Activated T-cell treated with anti-CD3 and anti-CD28 coated beads, Interleukin-2, amount 50 U/mL, for 1 hour (primary cell): ENCODE results near the gene PARP4.
"Not testable (repeated sequence)": the region's sequence is repeated elsewhere in the genome, so short reads cannot be mapped to it uniquely, and the experiment has no call there.

Experiments
- DNase-seq: peaks from one replicate; pipeline ENCODE4 v3.0.0-alpha.2; 2020

Gene PARP4

GRCh38 chr13:24512197-24512907 is at the start of gene PARP4:
Gene PARP4 (minus strand): TSS chr13:24512778. CDS start chr13:24503776, 9,002 bp downstream.
- peak; percentile 73 for DNase-seq

- not testable (repeated sequence) for DNase-seq
Observed at GRCh38 chr13:24560579-24561187, 48.1 kb upstream of the PARP4 start.

GRCh38 chr13:24559431-24560218 is 47.0 kb upstream of the PARP4 start:
- DNase-seq = not testable (repeated sequence)

GRCh38 chr13:24557081-24557480 is 44.5 kb upstream of the PARP4 start:
- DNase-seq = no peak

DNA sequence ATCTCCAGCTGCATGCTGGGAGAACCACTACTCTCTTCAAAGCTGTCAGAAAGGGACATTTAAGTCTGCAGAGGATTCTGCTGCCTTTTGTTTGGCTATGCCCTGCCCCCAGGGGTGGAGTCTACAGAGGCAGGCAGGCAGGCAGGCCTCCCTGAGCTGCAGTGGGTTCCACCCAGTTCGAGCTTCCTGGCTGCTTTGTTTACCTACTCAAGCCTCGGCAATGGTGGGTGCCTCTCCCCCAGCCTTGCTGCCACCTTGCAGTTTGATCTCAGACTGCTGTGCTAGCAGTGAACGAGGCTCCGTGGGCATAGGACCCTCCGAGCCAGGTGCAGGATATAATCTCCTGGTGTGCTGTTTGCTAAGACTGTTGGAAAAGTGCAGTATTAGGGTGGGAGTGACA is 41.3 kb upstream of the PARP4 start:
- DNase-seq = not testable (repeated sequence)

- DNase-seq = peak; percentile 38
Observed at GRCh38 chr13:24541476-24542352, 29.1 kb upstream of the PARP4 start.

DNA sequence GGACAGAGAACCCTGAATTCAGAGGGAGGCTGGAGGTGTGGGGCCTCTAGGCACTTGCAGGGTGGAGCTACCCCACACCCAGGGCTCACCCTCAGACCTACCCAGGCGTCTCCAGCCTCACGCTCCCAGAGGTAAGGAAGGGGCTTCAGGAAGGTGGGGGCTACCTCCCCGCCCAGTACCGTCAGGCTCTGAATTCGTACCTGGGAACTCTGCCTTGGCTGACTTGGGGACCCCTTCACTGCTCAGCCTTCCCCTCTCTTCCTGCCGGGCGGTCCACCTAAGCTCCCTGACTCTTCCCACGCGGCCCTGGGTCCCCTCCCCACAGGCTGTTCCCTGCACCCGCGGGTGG is 28.5 kb upstream of the PARP4 start:
- no peak for DNase-seq

GRCh38 chr13:24540236-24541126 is 27.9 kb upstream of the PARP4 start:
- DNase-seq = no peak

- DNase-seq = no peak
Observed at GRCh38 chr13:24539500-24540165, 27.1 kb upstream of the PARP4 start.

- DNase-seq = no peak
Observed at GRCh38 chr13:24529478-24529877, 16.9 kb upstream of the PARP4 start.

- DNase-seq = no peak
Observed at GRCh38 chr13:24528816-24529398, 16.3 kb upstream of the PARP4 start.

GRCh38 chr13:24527266-24527775 is 14.7 kb upstream of the PARP4 start:
- no peak for DNase-seq

GRCh38 chr13:24520733-24521132 is 8.2 kb upstream of the PARP4 start:
- no peak for DNase-seq

- no peak for DNase-seq
Observed at GRCh38 chr13:24516919-24517318, 4.3 kb upstream of the PARP4 start.

DNA sequence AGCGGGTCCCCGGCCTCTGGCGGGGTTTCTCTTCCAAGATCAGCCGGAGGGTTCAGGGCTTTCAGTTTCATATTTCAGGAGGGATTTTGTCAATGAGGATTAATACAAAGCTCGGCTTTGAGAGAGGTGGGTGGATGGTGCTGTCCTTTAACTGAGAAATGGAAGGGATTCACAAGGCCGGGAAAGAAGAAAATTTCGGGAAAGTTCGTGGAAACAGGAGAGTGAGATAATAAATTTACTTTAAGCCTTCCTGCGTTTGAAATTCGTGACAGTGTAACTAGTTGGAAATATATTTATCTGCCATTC is 283 bp upstream of the PARP4 start:
- DNase-seq = no peak

DNA sequence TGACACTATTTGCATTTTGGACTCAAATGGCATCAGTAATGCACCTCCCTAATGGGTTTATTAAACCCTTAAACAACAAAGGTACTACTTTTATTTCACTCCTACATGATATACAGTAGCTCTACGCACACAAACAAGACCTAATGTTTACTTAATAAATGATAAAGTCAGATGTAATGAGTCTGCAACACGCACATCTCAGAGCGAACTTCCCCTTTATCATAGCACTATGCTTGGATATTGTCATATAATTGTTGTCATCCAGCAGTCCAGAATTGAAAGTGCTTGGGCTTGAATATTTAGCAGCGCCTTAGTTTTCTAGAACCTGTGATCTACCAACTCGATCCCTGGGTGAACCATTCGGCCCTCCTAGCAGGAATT is 772 bp downstream of the PARP4 start:
- no peak for DNase-seq

GRCh38 chr13:24511019-24511815 is 1.4 kb downstream of the PARP4 start:
- peak; percentile 50 for DNase-seq

DNA sequence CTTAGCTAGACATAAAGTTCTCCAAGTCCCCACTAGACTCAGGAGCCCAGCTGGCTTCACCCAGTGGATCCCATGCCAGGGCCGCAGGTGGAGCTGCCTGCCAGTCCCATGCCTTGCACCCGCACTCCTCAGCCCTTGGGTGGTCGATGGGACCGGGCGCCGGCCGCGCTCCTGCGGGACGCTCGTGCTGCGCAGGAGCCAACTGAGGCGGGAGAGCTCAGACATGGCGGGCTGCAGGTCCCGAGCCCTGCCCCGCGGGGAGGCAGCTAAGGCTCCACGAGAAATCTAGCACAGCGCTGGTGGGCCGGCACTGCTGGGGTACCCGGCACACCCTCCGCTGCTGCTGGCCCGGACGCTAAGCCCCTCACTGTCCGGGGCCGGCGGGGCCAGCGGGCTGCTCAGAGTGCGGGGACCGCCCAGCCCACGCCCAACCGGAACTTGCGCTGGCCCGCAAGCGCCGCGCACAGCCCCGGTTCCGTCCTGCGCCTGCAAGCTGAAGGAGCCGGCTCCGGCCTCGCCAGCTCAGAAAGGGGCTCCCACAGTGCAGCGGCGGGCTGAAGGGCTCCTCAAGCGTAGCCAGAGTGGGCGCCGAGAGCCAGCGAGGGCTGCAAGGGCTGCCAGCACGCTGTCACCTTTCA is 5.8 kb downstream of the PARP4 start:
- no peak for DNase-seq

GRCh38 chr13:24506283-24506682 is 6.3 kb downstream of the PARP4 start:
- DNase-seq = not testable (repeated sequence)

DNA sequence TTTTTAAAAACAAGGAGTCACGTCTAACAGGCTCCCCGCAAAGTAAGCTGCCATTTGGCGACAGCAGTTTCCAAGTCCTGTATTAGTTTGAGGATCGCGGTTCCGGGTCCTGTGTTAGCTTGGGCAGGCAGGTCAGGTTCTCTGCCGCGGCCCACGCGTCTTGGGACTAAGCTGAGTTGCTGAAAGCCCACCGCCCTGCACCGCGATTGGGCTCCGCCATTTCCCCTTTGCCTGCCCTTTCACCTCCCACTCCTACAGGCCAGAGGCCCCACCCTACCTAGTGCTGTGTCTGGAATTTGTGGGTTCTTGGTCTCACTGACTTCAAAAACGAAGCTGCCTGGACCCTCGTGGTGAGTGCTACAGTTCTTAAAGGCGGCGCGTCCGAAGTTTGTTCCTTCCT is 6.8 kb downstream of the PARP4 start:
- no peak for DNase-seq
